ENCODE measurements around the gene SPDL1. TPM values are rescaled to one million over a fixed set of nuclear protein-coding genes. Genes with fewer than 3 reads are reported as not detected.

SPDL1 gene
- total and polyA plus RNA-seq, 2 of the 4 experiments (the other 2 are of a cell fraction) = 18.8 to 29.4 TPM

- BruUV-seq (replicated peaks) = no TSS peak
- intact Hi-C loops (cut with micrococcal nuclease) = no loop called here
- ChIA-PET CTCF (no interaction called here), POLR2A (ENCODE audit: unreplicated experiment) (no interaction called here)
- H2BK120ac ChIP-seq (ENCODE audit: low read depth, low read length) = peak overlapping the region; percentile 77; the same call in 1 of the 2 replicates
- no peak overlapping the region for H3K23ac ChIP-seq (ENCODE audit: low read depth, low read length)
- H3K18ac ChIP-seq (ENCODE audit: low read depth, low read length) = peak overlapping the region; percentile 97; the same call in 1 of the 2 replicates
- peak overlapping the region in 1 of 2 experiments; percentile 20; a peak in 1 of 4 replicates for H4K8ac ChIP-seq (ENCODE audit: low read depth in 2 of 2, low read length in 2 of 2)
- no peak overlapping the region for H3K14ac ChIP-seq (replicated peaks; ENCODE audit: low read depth, low read length)
- peak overlapping the region; percentile 73; the same call in 2 of the 3 replicates for H2BK15ac ChIP-seq (ENCODE audit: low read depth, low read length)
- no peak overlapping the region for H4K91ac ChIP-seq (ENCODE audit: insufficient read depth, low read depth, low read length)
- no peak overlapping the region; the same call in 1 of the 2 replicates for H3K4ac ChIP-seq (ENCODE audit: low read depth, low read length)
- dilution Hi-C loops (cut with HindIII; ENCODE audit: low sequenced_read_pairs, unreplicated experiment) = no loop called here
- ATAC-seq (ENCODE audit: low read depth) = peak; percentile 52
- no peak overlapping the region for H3K56ac ChIP-seq (ENCODE audit: extremely low read depth, insufficient read depth, low read length)
- WGBS, 2 experiments (ENCODE audit: extremely low coverage in 2 of 2, insufficient read length in 1 of 2) = no CpG with 5 or more reads among the region's 2 CpGs
- H2AFZ ChIP-seq (replicated peaks; ENCODE audit: low read length, poor library complexity) = no peak overlapping the region
- peak; percentile 86 for DNase-seq
- peaks cover 11% of the 10 kb centered on the region for H3K4me1 ChIP-seq (ENCODE audit: control insufficient read depth, insufficient read depth, low read length)
- H2AK5ac ChIP-seq (ENCODE audit: low read depth, low read length) = no peak overlapping the region
- peak overlapping the region; percentile 58; the same call in 1 of the 2 replicates for H2BK20ac ChIP-seq (ENCODE audit: low read depth, low read length)
- peaks cover 8% of the 10 kb centered on the region; the same call in 1 of the 2 replicates for H3K9me1 ChIP-seq (ENCODE audit: insufficient read depth, low read length)
- H2AK9ac ChIP-seq (replicated peaks; ENCODE audit: low read depth, low read length, poor library complexity) = no peak overlapping the region
- H3K9ac ChIP-seq (ENCODE audit: low read depth, low read length) = no peak overlapping the region
- H4K20me1 ChIP-seq (ENCODE audit: insufficient read depth, low read length) = no peaks in the 10 kb centered on the region
- H3K79me1 ChIP-seq (ENCODE audit: low read depth in 1 of 2, low read length in 2 of 2) = no peaks in the 10 kb centered on the region; a peak in 1 of 4 replicates
- TF ChIP-seq USF2 (IDR thresholded peaks at IDR 0.05; ENCODE audit: low read depth, low read length) (no peak), CEBPB (IDR thresholded peaks at IDR 0.05; ENCODE audit: low read depth, low read length) (peak; percentile 57; the same call in 1 of the 2 replicates)
- no peak overlapping the region for H3K27ac ChIP-seq (ENCODE audit: insufficient read depth, low read length)
- H3K36me3 ChIP-seq (ENCODE audit: control insufficient read depth, insufficient read depth, low read length) = no peaks in the 10 kb centered on the region
- no peaks in the 10 kb centered on the region for H3K27me3 ChIP-seq (ENCODE audit: control insufficient read depth, insufficient read depth, low read length)
- no peaks in the 10 kb centered on the region for H3K9me3 ChIP-seq (ENCODE audit: control insufficient read depth, insufficient read depth, low read length)
- no peak overlapping the region; the same call in 1 of the 2 replicates for H3K4me2 ChIP-seq (ENCODE audit: low read depth, low read length)
- in situ Hi-C loops (cut with MboI; ENCODE audit: low sequenced_read_pairs) = no loop called here
- H3K4me3 ChIP-seq (ENCODE audit: insufficient read depth, low read depth, low read length) = no peak overlapping the region
- H2BK5ac ChIP-seq (ENCODE audit: low read depth, low read length, poor library complexity, severe bottlenecking) = peak overlapping the region; percentile 81
- no peak overlapping the region; the same call in 1 of the 2 replicates for H4K5ac ChIP-seq (ENCODE audit: low read depth, low read length)
Measured at GRCh38 chr5:169628892-169629291, 45.3 kb downstream of the SPDL1 start.

Measured in IMR-90 (cell line).